Prostate gland (tissue), 2 donors: ENCODE measurements around the gene NANOS1. TPM values are rescaled to one million over a fixed set of nuclear protein-coding genes. Genes with fewer than 3 reads are reported as not detected.

ENCODE experiments used
- DNase-seq: peaks from one replicate; pipeline ENCODE4 v3.0.0-alpha.2; 2019; ENCODE audit warnings: low spot score
- H3K27ac ChIP-seq, 2 donors: fragments of 200-600 bp; sonication (generic); 2 replicates each; pipeline ENCODE4 v1.5.1; 2017 to 2019
- H3K27me3 ChIP-seq: fragments of 200-600 bp; sonication (generic); replicated peaks from 2 replicates; pipeline ENCODE4 v1.5.1; 2019; ENCODE audit not compliant: insufficient read depth
- H3K36me3 ChIP-seq, 2 donors: fragments of 200-600 bp; sonication (generic); 1 replicate in 1 of 2; 2 replicates in 1 of 2; pipeline versions ENCODE4 v1.5.1 to v1.8.1; 2017 to 2019
- H3K4me1 ChIP-seq: fragments of 200-600 bp; sonication (generic); replicated peaks from 2 replicates; pipeline ENCODE4 v1.5.1; 2019
- H3K4me3 ChIP-seq, 2 donors: fragments of 200-600 bp; sonication (generic); 2 replicates each; pipeline ENCODE4 v1.5.1; 2017 to 2019
- H3K9me3 ChIP-seq: fragments of 200-600 bp; sonication (generic); 2 replicates; pipeline ENCODE4 v1.5.1; 2017
- CTCF ChIP-seq, 4 experiments: fragments of 200-600 bp in 2 of 4; fragments of 450-650 bp in 2 of 4; sonication (generic) in 2 of 4; IDR thresholded peaks; 1 replicate in 3 of 4; 2 replicates in 1 of 4; pipeline ENCODE4 v1.5.1; 2016 to 2019; ENCODE audit warnings: antibody characterized with exemption in 4 of 4, mild to moderate bottlenecking in 2 of 4, moderate library complexity in 2 of 4
- POLR2A ChIP-seq: fragments of 450-650 bp; IDR thresholded peaks from one replicate; pipeline ENCODE4 v1.6.1; 2016; ENCODE audit warnings: antibody characterized with exemption, mild to moderate bottlenecking
- POLR2AphosphoS5 ChIP-seq: sonication (generic); formaldehyde crosslinking; IDR thresholded peaks from one replicate; pipeline ENCODE4 v1.6.1; 2017; ENCODE audit warnings: antibody characterized with exemption
- WGBS: methylation state at CpG from one replicate; pipeline ENCODE4 v1.1.5; 2018; 5-methylcytosine and 5-hydroxymethylcytosine counted together
- intact Hi-C: fragments of 100-400 bp; cut with DNase I; formaldehyde crosslinking; loops from one replicate; pipeline ENCODE4 v1.14.2; 2022
- total RNA-seq, 2 donors: library from RNA; depleted of rRNA; stranded (reverse); fragments of >200 nt; gene quantifications; one replicate each; pipeline ENCODE4 v1.1.0, GENCODE V29; 2016

The NANOS1 gene
- total RNA-seq, 2 donors from 2014 or later, result 4.3 to 5.9 TPM

- no peaks in the 10 kb centered on the region for H3K27me3 ChIP-seq
- no peaks in the 10 kb centered on the region for H3K4me1 ChIP-seq
- WGBS, result 85% methylated on average over 2 of the region's 2 CpGs
- H3K27ac ChIP-seq, result no peak overlapping the region
- no peak overlapping the region for H3K4me3 ChIP-seq
- intact Hi-C loops, result no loop called here
- TF ChIP-seq POLR2A (no peak), POLR2AphosphoS5 (no peak), CTCF (IDR thresholded peaks at IDR 0.05) (no peak)
- H3K9me3 ChIP-seq, result no peaks in the 10 kb centered on the region
- DNase-seq, result no peak
- H3K36me3 ChIP-seq, result no peaks in the 10 kb centered on the region
Measured at GRCh38 chr10:118992496-118992895, 37.0 kb upstream of the NANOS1 start.

GRCh38 chr10:118993214-118993613, 36.3 kb upstream of the NANOS1 start:
- intact Hi-C loops, result no loop called here
- Histone ChIP-seq H3K27me3 (no peaks in the 10 kb centered on the region), H3K4me1 (no peaks in the 10 kb centered on the region), H3K9me3 (no peaks in the 10 kb centered on the region), H3K27ac (no peak overlapping the region), H3K4me3 (no peak overlapping the region), H3K36me3 (no peaks in the 10 kb centered on the region)
- WGBS, result 86% methylated on average over 3 of the region's 3 CpGs
- TF ChIP-seq POLR2A (no peak), POLR2AphosphoS5 (no peak), CTCF (IDR thresholded peaks at IDR 0.05) (no peak)
- no peak for DNase-seq

DNA sequence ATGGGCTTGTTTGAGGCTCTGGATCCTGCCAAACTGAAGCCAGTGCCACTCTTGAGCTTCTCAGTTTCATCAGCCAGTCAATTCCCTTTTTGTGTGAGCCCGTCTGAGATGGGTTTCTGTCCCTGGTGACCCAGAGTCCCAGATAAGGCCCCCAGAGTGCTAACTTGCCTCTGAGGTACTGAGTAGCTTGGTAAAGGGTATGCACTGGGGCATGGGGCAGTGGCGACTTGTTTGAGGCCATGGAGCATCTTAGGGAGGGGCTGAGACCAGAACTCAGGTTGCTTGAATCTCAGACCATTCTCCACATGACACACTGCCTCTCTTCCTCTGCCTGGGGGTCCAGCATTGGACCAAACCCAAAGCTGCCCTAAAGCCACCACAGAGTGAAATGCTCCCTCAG, 35.2 kb upstream of the NANOS1 start:
- 87% methylated on average over 2 of the region's 2 CpGs for WGBS
- H3K4me1 ChIP-seq, result no peaks in the 10 kb centered on the region
- DNase-seq, result no peak

GRCh38 chr10:118995739-118996138, 33.8 kb upstream of the NANOS1 start:
- Histone ChIP-seq H3K4me1 (no peaks in the 10 kb centered on the region), H3K9me3 (no peaks in the 10 kb centered on the region), H3K27me3 (no peaks in the 10 kb centered on the region), H3K36me3 (no peaks in the 10 kb centered on the region), H3K27ac (no peak overlapping the region), H3K4me3 (no peak overlapping the region)
- intact Hi-C loops, result no loop called here
- WGBS, result 89% methylated on average over 10 of the region's 10 CpGs
- TF ChIP-seq POLR2A, result no peak
- no peak for TF ChIP-seq CTCF (IDR thresholded peaks at IDR 0.05)
- no peak for TF ChIP-seq POLR2AphosphoS5
- DNase-seq, result no peak

More for the DNA sequence above, 35.2 kb upstream of the NANOS1 start:
- Histone ChIP-seq H3K27me3 (no peaks in the 10 kb centered on the region), H3K9me3 (no peaks in the 10 kb centered on the region), H3K27ac (no peak overlapping the region), H3K4me3 (no peak overlapping the region), H3K36me3 (no peaks in the 10 kb centered on the region)
- TF ChIP-seq POLR2AphosphoS5 (no peak), POLR2A (no peak), CTCF (IDR thresholded peaks at IDR 0.05) (no peak)
- intact Hi-C loops, result no loop called here

GRCh38 chr10:118997379-118997778, 32.1 kb upstream of the NANOS1 start:
- TF ChIP-seq POLR2A (no peak), POLR2AphosphoS5 (no peak), CTCF (IDR thresholded peaks at IDR 0.05) (no peak)

More at GRCh38 chr10:118997379-118997778, 32.1 kb upstream of the NANOS1 start:
- Histone ChIP-seq H3K36me3 (no peaks in the 10 kb centered on the region), H3K4me1 (no peaks in the 10 kb centered on the region), H3K27me3 (no peaks in the 10 kb centered on the region), H3K27ac (no peak overlapping the region), H3K9me3 (no peaks in the 10 kb centered on the region), H3K4me3 (no peak overlapping the region)
- intact Hi-C loops, result no loop called here
- DNase-seq, result no peak
- 96% methylated on average over 2 of the region's 2 CpGs for WGBS
